B cell (primary cell): ENCODE measurements around the gene STPG1. TPM values are rescaled to one million over a fixed set of nuclear protein-coding genes. Genes with fewer than 3 reads are reported as not detected.

Experiments
- ATAC-seq: fragments of 200-7000 bp; cut with Tn5 transposase; one replicate; pipeline ENCODE4 v1.10.0; 2021; ENCODE audit warnings: low read depth, mild to moderate bottlenecking, moderate number of reproducible peaks, moderate library complexity
- CTCF ChIA-PET: fragments of 350-600 bp; sonication (Branson Sonifier 250); formaldehyde crosslinking; loops from one replicate; lab custom pipeline; 2021; ENCODE audit warnings: antibody characterized with exemption, inconsistent platforms; lab: Charles Lee
- POLR2A ChIA-PET: fragments of 350-600 bp; sonication (Branson Sonifier 250); formaldehyde crosslinking; loops from one replicate; lab custom pipeline; 2021; ENCODE audit warnings: antibody characterized with exemption; lab: Charles Lee
- DNase-seq: peaks from one replicate; pipeline ENCODE4 v3.0.0; 2013
- H2AFZ ChIP-seq: 2 replicates; pipeline ENCODE4 v1.6.1; 2012; ENCODE audit warnings: mild to moderate bottlenecking, low read depth, low read length; ENCODE audit not compliant: insufficient read depth, poor library complexity, severe bottlenecking
- H3K27ac ChIP-seq, 2 donors: 1 replicate in 1 of 2; 2 replicates in 1 of 2; pipeline ENCODE4 v1.5.1; 2012 to 2013; ENCODE audit warnings: low read length in 2 of 2, mild to moderate bottlenecking in 2 of 2, moderate library complexity in 1 of 2
- H3K27me3 ChIP-seq, 4 experiments: fragments of 200-600 bp in 1 of 4; sonication (generic) in 1 of 4; replicated peaks in 1 of 4; 1 replicate in 2 of 4; 2 replicates in 2 of 4; pipeline versions ENCODE4 v1.6.1 to v1.7.0; 2013 to 2016; ENCODE audit warnings: low read length in 3 of 4, mild to moderate bottlenecking in 2 of 4, mixed read lengths in 1 of 4, moderate library complexity in 1 of 4; ENCODE audit not compliant: insufficient read depth in 4 of 4, control insufficient read depth in 3 of 4; ENCODE audit errors: control extremely low read depth in 1 of 4
- H3K36me3 ChIP-seq, 2 experiments: replicated peaks in 1 of 2; 1 replicate in 1 of 2; 2 replicates in 1 of 2; pipeline versions ENCODE4 v1.6.1 to v1.7.1; 2013; ENCODE audit warnings: low read length in 1 of 2; ENCODE audit not compliant: insufficient read depth in 2 of 2, control insufficient read depth in 1 of 2; ENCODE audit errors: control extremely low read depth in 1 of 2, extremely low read depth in 1 of 2
- H3K4me1 ChIP-seq, 2 donors: fragments of 200-600 bp in 1 of 2; sonication (generic) in 1 of 2; 1 replicate in 1 of 2; 2 replicates in 1 of 2; pipeline versions ENCODE4 v1.5.1 to v1.6.1; 2013 to 2017; ENCODE audit warnings: low read length in 2 of 2; ENCODE audit not compliant: control insufficient read depth in 2 of 2, insufficient read depth in 2 of 2
- H3K4me2 ChIP-seq: replicated peaks from 2 replicates; pipeline ENCODE3; 2012; ENCODE audit warnings: mild to moderate bottlenecking, low read depth, low read length; ENCODE audit not compliant: poor library complexity, severe bottlenecking
- H3K4me3 ChIP-seq, 5 experiments: fragments of 200-600 bp in 1 of 5; sonication (generic) in 1 of 5; 1 replicate in 3 of 5; 2 replicates in 2 of 5; pipeline versions ENCODE4 v1.5.1 to v1.7.0; 2011 to 2016; ENCODE audit warnings: low read length in 4 of 5, mild to moderate bottlenecking in 4 of 5, low read depth in 2 of 5, control low read depth in 1 of 5, moderate library complexity in 1 of 5; ENCODE audit not compliant: insufficient read depth in 1 of 5; ENCODE audit errors: control extremely low read depth in 1 of 5, extremely low read depth in 1 of 5
- H3K79me2 ChIP-seq: fragments of 200-600 bp; sonication (generic); one replicate; pipeline ENCODE4 v1.6.0; 2016; ENCODE audit warnings: low read length; ENCODE audit not compliant: control insufficient read depth, insufficient read depth
- H3K9ac ChIP-seq: fragments of 200-600 bp; sonication (generic); 2 replicates; pipeline ENCODE4 v1.6.1; 2017; ENCODE audit warnings: mild to moderate bottlenecking, low read length, moderate library complexity
- H3K9me3 ChIP-seq, 3 donors: one replicate each; pipeline versions ENCODE4 v1.6.1 to v1.7.1; 2013; ENCODE audit warnings: low read length in 2 of 3; ENCODE audit not compliant: control insufficient read depth in 2 of 3, insufficient read depth in 1 of 3; ENCODE audit errors: control extremely low read depth in 1 of 3
- H4K20me1 ChIP-seq: 2 replicates; pipeline ENCODE4 v1.6.0; 2012; ENCODE audit warnings: mild to moderate bottlenecking, low read length; ENCODE audit not compliant: insufficient read depth, control insufficient read depth, poor library complexity, severe bottlenecking
- H3K27ac Mint-ChIP-seq: one replicate; pipeline ENCODE4 v1.8.0; 2021; ENCODE audit warnings: mixed read lengths
- H3K27me3 Mint-ChIP-seq: one replicate; pipeline ENCODE4 v1.8.0; 2021; ENCODE audit warnings: mixed read lengths
- H3K4me1 Mint-ChIP-seq: one replicate; pipeline ENCODE4 v1.8.0; 2021; ENCODE audit warnings: mixed read lengths
- H3K4me3 Mint-ChIP-seq: one replicate; pipeline ENCODE4 v1.8.0; 2021; ENCODE audit warnings: mixed read lengths
- H3K9me3 Mint-ChIP-seq: one replicate; pipeline ENCODE4 v1.8.0; 2022; ENCODE audit warnings: mixed read lengths; ENCODE audit not compliant: insufficient read depth
- CTCF ChIP-seq: fragments of 200-600 bp; IDR thresholded peaks from one replicate; pipeline ENCODE4 v1.8.0; 2022; ENCODE audit warnings: antibody characterized with exemption, mild to moderate bottlenecking
- EZH2 ChIP-seq: IDR thresholded peaks from 2 replicates; pipeline ENCODE4 v1.6.1; 2012; ENCODE audit warnings: borderline replicate concordance, low read depth, mild to moderate bottlenecking, moderate library complexity, low read length; ENCODE audit not compliant: insufficient read depth, poor library complexity, severe bottlenecking
- WGBS: methylation state at CpG from one replicate; pipeline ENCODE4 v1.1.5; 2013; ENCODE audit warnings: missing lambda C conversion rate; ENCODE audit not compliant: insufficient coverage; 5-methylcytosine and 5-hydroxymethylcytosine counted together
- intact Hi-C: fragments of 100-400 bp; cut with micrococcal nuclease; formaldehyde crosslinking; loops from one replicate; pipeline ENCODE4 v1.10.0; 2022
- polyA plus RNA-seq: library from polyadenylated mRNA; depleted of rRNA; stranded (reverse); fragments of >200 nt; gene quantifications from 2 replicates; pipeline ENCODE4 v1.2.3, GENCODE V29; 2012
- total RNA-seq, 2 donors: library from RNA; stranded (reverse); fragments of 120-200 nt in 1 of 2; gene quantifications; 1 replicate in 1 of 2; 2 replicates in 1 of 2; pipeline versions ENCODE4 v1.2.3 to v1.2.4, GENCODE V29; 2013 to 2022

The STPG1 gene
- total and polyA plus RNA-seq, 2 donors (not counting 1 experiment from before 2014, with no cell fraction given): 4.6 to 6.1 TPM

GRCh38 chr1:24369801-24370200 is 43.8 kb downstream of the STPG1 start:
- H3K4me1 Mint-ChIP-seq: peaks cover 21% of the 10 kb centered on the region
- no peak overlapping the region for H3K27ac Mint-ChIP-seq
- Histone ChIP-seq H3K79me2 (no peaks in the 10 kb centered on the region), H3K9me3 (no peaks in the 10 kb centered on the region), H3K4me1 (peaks cover 21 to 24% of the 10 kb centered on the region in 2 donors), H3K4me2 (no peak overlapping the region), H2AFZ (no peak overlapping the region), H3K36me3 (no peaks in the 10 kb centered on the region), H3K27ac (no peak overlapping the region), H3K27me3 (no peaks in the 10 kb centered on the region), H3K4me3 (no peak overlapping the region), H3K9ac (no peak overlapping the region), H4K20me1 (no peaks in the 10 kb centered on the region)
- 100% methylated on average over 1 of the region's 4 CpGs for WGBS
- no peak overlapping the region for H3K4me3 Mint-ChIP-seq
- intact Hi-C loops: loop anchor here (10.0 kb wide), 1 partner anchor 45 kb away; no protein-coding TSS in a partner anchor
- H3K27me3 Mint-ChIP-seq: no peaks in the 10 kb centered on the region
- no peaks in the 10 kb centered on the region for H3K9me3 Mint-ChIP-seq
- DNase-seq (no peak), ATAC-seq (no peak)
- no peak for TF ChIP-seq CTCF
- no peak for TF ChIP-seq EZH2
- CTCF ChIA-PET: interaction anchor here (1.1 kb wide), 1 partner anchor 219 kb away, joined by 3 read pairs; no protein-coding TSS in a partner anchor
- POLR2A ChIA-PET: no interaction called here

GRCh38 chr1:24369199-24369598 is 44.4 kb downstream of the STPG1 start:
- WGBS: 100% methylated on average over 1 of the region's 4 CpGs
- DNase-seq (no peak), ATAC-seq (no peak)
- H3K4me3 ChIP-seq: no peak overlapping the region
- no peaks in the 10 kb centered on the region for H3K27me3 ChIP-seq
- H3K4me2 ChIP-seq: no peak overlapping the region
- no peaks in the 10 kb centered on the region for H3K36me3 ChIP-seq
- Mint-ChIP-seq H3K4me3 (no peak overlapping the region), H3K27ac (no peak overlapping the region), H3K9me3 (no peaks in the 10 kb centered on the region), H3K4me1 (peaks cover 21% of the 10 kb centered on the region), H3K27me3 (no peaks in the 10 kb centered on the region)
- H4K20me1 ChIP-seq: no peaks in the 10 kb centered on the region
- H3K9ac ChIP-seq: no peak overlapping the region
- no peak overlapping the region for H2AFZ ChIP-seq
- H3K79me2 ChIP-seq: no peaks in the 10 kb centered on the region
- TF ChIP-seq EZH2: no peak
- TF ChIP-seq CTCF: no peak
- ChIA-PET POLR2A (no interaction called here), CTCF (interaction anchor here (1.0 to 1.6 kb wide), 2 partner anchors 22 to 170 kb away, joined by 3 to 5 read pairs; no protein-coding TSS in a partner anchor)
- no peak overlapping the region for H3K27ac ChIP-seq
- peaks cover 21 to 24% of the 10 kb centered on the region in 2 donors for H3K4me1 ChIP-seq
- intact Hi-C loops: no loop called here
- H3K9me3 ChIP-seq: no peaks in the 10 kb centered on the region
